DND-41 (cell line): ENCODE results near the gene KDM8.
A peak's percentile ranks its signal among the peaks of the same experiment; 100 is the strongest.

Experiments used
- ATAC-seq: fragments of 200-7000 bp; cut with Tn5 transposase; 3 replicates; pipeline ENCODE4 v1.9.1; 2021; ENCODE audit warnings: low read depth; ENCODE audit not compliant: insufficient read depth
- DNase-seq: peaks from one replicate; pipeline ENCODE4 v3.0.0-alpha.2; 2020
- H2AFZ ChIP-seq: 2 replicates; pipeline ENCODE4 v1.6.0; 2012; ENCODE audit warnings: low read depth, low read length
- H3K27ac ChIP-seq: 2 replicates; pipeline ENCODE4 v1.5.1; 2012; ENCODE audit warnings: low read length, inconsistent platforms
- H3K27me3 ChIP-seq: fragments of 200-600 bp; sonication (generic); 2 replicates; pipeline ENCODE4 v1.6.0; 2012; ENCODE audit warnings: low read length, mild to moderate bottlenecking, inconsistent platforms; ENCODE audit not compliant: insufficient read depth, poor library complexity
- H3K36me3 ChIP-seq: 2 replicates; pipeline ENCODE4 v1.5.1; 2012; ENCODE audit warnings: low read length, inconsistent platforms; ENCODE audit not compliant: insufficient read depth
- H3K4me1 ChIP-seq: 2 replicates; pipeline ENCODE4 v1.5.1; 2012; ENCODE audit warnings: mild to moderate bottlenecking, low read length; ENCODE audit not compliant: insufficient read depth
- H3K4me2 ChIP-seq: 2 replicates; pipeline ENCODE4 v1.6.0; 2012; ENCODE audit warnings: mild to moderate bottlenecking, moderate library complexity, low read length, inconsistent platforms; ENCODE audit not compliant: insufficient read depth
- H3K4me3 ChIP-seq, 2 experiments: fragments of 200-600 bp in 1 of 2; shearing (Covaris generic) in 1 of 2; 2 replicates each; pipeline ENCODE4 v1.5.1; 2012 to 2016; ENCODE audit warnings: inconsistent platforms in 2 of 2, low read length in 2 of 2, mild to moderate bottlenecking in 2 of 2, low read depth in 1 of 2, moderate library complexity in 1 of 2
- H3K79me2 ChIP-seq: 2 replicates; pipeline ENCODE4 v1.6.0; 2012; ENCODE audit warnings: low read length, inconsistent platforms; ENCODE audit not compliant: insufficient read depth
- H3K9ac ChIP-seq: 2 replicates; pipeline ENCODE4 v1.6.0; 2012; ENCODE audit warnings: low read depth, mild to moderate bottlenecking, inconsistent platforms, low read length, moderate library complexity
- H3K9me3 ChIP-seq: 2 replicates; pipeline ENCODE4 v1.5.1; 2012; ENCODE audit warnings: low read length, moderate library complexity, mild to moderate bottlenecking, inconsistent platforms; ENCODE audit not compliant: insufficient read depth, severe bottlenecking
- H4K20me1 ChIP-seq: 2 replicates; pipeline ENCODE4 v1.6.0; 2012; ENCODE audit warnings: low read length; ENCODE audit not compliant: insufficient read depth
- EZH2 ChIP-seq: IDR thresholded peaks from 3 replicates; pipeline ENCODE4 v1.6.1; 2012; ENCODE audit warnings: borderline replicate concordance, low read depth, mild to moderate bottlenecking, moderate library complexity, low read length, inconsistent platforms; ENCODE audit not compliant: severe bottlenecking
- TF ChIP-seq, protein P1 (sequence below): IDR thresholded peaks from 2 replicates; pipeline ENCODE4 v1.5.1; 2012; ENCODE audit warnings: borderline replicate concordance, low read length, moderate library complexity, mild to moderate bottlenecking; ENCODE audit not compliant: poor library complexity, severe bottlenecking; ENCODE audit errors: extremely low read depth

The KDM8 gene

DNA sequence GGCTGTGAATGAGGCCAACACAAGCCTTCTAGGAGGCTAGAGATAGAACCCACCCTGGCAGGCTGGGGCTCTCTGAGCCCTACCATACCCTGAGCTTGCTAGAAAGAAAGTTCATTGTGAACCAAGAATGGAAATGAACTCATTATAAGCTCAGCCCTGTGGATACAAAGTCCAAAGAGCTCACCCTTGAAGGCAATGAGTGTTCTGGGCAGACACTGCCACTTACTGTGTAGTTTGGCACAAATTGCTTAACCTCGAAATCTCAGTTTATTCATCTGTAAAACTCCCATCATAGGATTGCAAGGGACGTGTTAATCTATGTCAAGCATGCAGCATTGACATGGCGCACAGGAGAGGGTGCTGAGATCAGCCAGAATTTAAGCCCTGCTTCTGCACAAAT lies 5.5 kb downstream of the KDM8 start:
- H3K36me3 ChIP-seq: peaks cover 29% of the 10 kb centered on the region
- H3K9me3 ChIP-seq: no peaks in the 10 kb centered on the region
- no peaks in the 10 kb centered on the region for H4K20me1 ChIP-seq
- H3K4me1 ChIP-seq: peaks cover 12% of the 10 kb centered on the region
- H3K9ac ChIP-seq: no peak overlapping the region
- H3K4me3 ChIP-seq: no peak overlapping the region
- H3K27ac ChIP-seq: 0 out of 2 replicates have a peak overlapping the region, but pooled peaks have one; percentile 8
- TF ChIP-seq, protein P1, sequence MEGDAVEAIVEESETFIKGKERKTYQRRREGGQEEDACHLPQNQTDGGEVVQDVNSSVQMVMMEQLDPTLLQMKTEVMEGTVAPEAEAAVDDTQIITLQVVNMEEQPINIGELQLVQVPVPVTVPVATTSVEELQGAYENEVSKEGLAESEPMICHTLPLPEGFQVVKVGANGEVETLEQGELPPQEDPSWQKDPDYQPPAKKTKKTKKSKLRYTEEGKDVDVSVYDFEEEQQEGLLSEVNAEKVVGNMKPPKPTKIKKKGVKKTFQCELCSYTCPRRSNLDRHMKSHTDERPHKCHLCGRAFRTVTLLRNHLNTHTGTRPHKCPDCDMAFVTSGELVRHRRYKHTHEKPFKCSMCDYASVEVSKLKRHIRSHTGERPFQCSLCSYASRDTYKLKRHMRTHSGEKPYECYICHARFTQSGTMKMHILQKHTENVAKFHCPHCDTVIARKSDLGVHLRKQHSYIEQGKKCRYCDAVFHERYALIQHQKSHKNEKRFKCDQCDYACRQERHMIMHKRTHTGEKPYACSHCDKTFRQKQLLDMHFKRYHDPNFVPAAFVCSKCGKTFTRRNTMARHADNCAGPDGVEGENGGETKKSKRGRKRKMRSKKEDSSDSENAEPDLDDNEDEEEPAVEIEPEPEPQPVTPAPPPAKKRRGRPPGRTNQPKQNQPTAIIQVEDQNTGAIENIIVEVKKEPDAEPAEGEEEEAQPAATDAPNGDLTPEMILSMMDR: no peak
- no peak for TF ChIP-seq EZH2
- no peak for DNase-seq
- H3K79me2 ChIP-seq: peaks cover 22% of the 10 kb centered on the region
- H3K27me3 ChIP-seq: no peaks in the 10 kb centered on the region
- H3K4me2 ChIP-seq: no peak overlapping the region
- no peak overlapping the region for H2AFZ ChIP-seq
- no peak for ATAC-seq

DNA sequence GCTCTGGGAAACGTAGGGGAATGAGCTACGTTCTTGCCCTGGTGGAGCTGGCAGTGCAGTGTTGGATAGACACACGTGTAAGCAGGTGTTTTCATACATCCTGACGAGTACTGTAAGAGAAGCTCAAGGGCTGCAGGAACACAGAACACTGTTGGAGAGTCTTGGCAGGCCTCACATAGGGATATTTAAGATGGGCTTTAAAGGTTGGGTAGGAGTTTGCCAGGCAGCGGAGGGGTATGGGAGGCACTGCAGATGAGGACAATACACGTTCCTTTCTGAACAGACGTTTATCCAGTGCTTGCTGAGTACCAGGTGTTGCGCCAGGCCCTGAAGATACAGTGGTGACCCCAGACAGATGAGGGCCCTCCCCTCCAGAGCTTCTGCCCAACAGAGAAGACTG lies 6.3 kb downstream of the KDM8 start:
- Histone ChIP-seq H3K9ac (no peak overlapping the region), H3K4me2 (no peak overlapping the region), H3K4me1 (peaks cover 9% of the 10 kb centered on the region), H3K9me3 (no peaks in the 10 kb centered on the region), H3K27me3 (no peaks in the 10 kb centered on the region), H2AFZ (no peak overlapping the region), H4K20me1 (no peaks in the 10 kb centered on the region), H3K4me3 (no peak overlapping the region), H3K27ac (0 out of 2 replicates have a peak overlapping the region, but pooled peaks have one; percentile 12), H3K36me3 (peaks cover 32% of the 10 kb centered on the region), H3K79me2 (peaks cover 14% of the 10 kb centered on the region)
- TF ChIP-seq, protein P1: no peak
- TF ChIP-seq EZH2: no peak
- DNase-seq: no peak
- no peak for ATAC-seq

DNA sequence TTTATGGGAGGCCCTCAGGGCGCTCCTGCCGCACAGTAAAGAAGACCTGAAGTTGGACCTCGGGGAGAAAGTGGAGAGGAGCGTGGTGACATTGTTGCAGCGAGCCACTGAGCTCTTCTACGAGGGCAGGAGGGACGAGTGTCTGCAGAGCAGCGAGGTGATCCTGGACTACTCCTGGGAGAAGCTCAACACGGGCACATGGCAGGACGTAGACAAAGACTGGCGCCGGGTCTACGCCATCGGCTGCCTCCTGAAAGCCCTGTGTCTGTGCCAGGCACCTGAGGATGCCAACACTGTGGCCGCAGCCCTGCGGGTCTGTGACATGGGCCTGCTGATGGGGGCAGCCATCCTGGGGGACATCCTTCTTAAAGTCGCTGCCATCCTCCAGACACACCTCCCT lies 6.8 kb downstream of the KDM8 start:
- Histone ChIP-seq H3K4me3 (no peak overlapping the region), H2AFZ (no peak overlapping the region), H3K9ac (no peak overlapping the region), H3K27me3 (no peaks in the 10 kb centered on the region), H3K36me3 (peaks cover 38% of the 10 kb centered on the region), H3K4me2 (no peak overlapping the region), H3K9me3 (no peaks in the 10 kb centered on the region), H3K27ac (peak overlapping the region; percentile 51; the same call in 1 of the 2 replicates), H3K4me1 (peaks cover 3% of the 10 kb centered on the region; the same call in 1 of the 2 replicates), H3K79me2 (peaks cover 9% of the 10 kb centered on the region), H4K20me1 (no peaks in the 10 kb centered on the region)
- ATAC-seq (no peak), DNase-seq (no peak)
- no peak for TF ChIP-seq EZH2
- TF ChIP-seq, protein P1: no peak

GRCh38 chr16:27211026-27211425 lies 7.7 kb downstream of the KDM8 start:
- Histone ChIP-seq H3K9ac (no peak overlapping the region), H3K27ac (0 out of 2 replicates have a peak overlapping the region, but pooled peaks have one; percentile 2), H3K36me3 (peaks cover 45% of the 10 kb centered on the region), H4K20me1 (no peaks in the 10 kb centered on the region), H3K9me3 (no peaks in the 10 kb centered on the region), H3K4me3 (no peak overlapping the region), H3K4me2 (no peak overlapping the region), H2AFZ (no peak overlapping the region), H3K27me3 (no peaks in the 10 kb centered on the region), H3K79me2 (0 out of 2 replicates have a peak, but pooled peaks cover under 1% of the 10 kb centered on the region), H3K4me1 (no peaks in the 10 kb centered on the region)
- ATAC-seq: peak; percentile 62
- peak; percentile 27 for DNase-seq
- TF ChIP-seq EZH2: no peak
- TF ChIP-seq, protein P1: no peak
